HG03039 (cell line): ENCODE data around the gene MMP15.

ENCODE experiments used
- ATAC-seq: cut with Tn5 transposase; IDR thresholded peaks from one replicate; pipeline ENCODE4 v1.9.1; 2021; ENCODE audit warnings: mild to moderate bottlenecking, moderate library complexity; ENCODE audit not compliant: unreplicated experiment

Gene MMP15

DNA sequence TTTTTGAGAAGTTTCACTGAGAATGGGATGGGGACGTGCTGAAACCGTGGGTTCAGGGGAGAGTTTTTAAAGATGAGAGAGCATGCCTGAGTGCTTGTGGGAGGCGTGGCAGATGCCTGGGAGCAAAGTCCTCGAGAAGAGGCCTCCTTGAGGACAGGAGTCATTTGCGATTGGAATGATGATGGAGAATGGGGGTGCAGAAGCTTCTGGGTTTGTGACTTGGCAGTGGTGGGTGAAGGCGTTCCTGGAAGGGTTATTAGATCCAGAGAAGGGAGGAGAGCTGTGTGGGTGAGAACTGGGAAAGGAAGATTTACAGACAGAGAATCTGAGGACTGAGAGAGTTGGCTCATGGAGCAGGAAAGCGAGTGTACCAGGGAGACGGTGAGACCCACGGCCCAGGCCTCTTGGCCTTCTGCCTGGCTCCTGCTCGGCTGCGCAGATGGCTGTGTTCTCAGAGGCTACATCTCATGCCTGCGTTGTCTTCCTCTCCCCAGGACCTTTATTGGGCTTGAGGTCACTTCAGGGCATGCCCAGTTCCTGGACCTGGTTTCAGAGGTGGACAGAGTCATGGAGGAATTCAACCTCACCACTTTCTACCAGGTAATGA, 8.6 kb upstream of the MMP15 start:
- no peak for ATAC-seq

DNA sequence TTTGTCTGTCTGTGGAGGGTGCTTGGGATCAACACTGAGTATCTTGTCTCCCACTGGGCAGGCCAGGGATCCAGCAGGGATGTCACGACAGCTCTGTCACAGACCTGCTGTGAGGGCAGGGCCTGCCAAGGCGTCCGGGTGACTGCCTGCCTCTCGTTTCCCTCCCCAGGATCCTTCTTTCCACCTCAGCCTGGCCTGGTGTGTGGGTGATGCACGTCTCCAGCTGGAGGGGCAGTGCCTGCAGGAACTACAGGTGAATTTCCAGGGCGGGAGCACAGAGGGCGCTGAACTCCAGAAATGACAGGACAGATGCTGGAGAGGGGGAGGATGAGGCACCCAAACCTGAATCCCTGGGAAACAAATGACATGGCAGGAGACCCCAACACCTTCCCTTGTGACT, 6.8 kb upstream of the MMP15 start:
- ATAC-seq: no peak

DNA sequence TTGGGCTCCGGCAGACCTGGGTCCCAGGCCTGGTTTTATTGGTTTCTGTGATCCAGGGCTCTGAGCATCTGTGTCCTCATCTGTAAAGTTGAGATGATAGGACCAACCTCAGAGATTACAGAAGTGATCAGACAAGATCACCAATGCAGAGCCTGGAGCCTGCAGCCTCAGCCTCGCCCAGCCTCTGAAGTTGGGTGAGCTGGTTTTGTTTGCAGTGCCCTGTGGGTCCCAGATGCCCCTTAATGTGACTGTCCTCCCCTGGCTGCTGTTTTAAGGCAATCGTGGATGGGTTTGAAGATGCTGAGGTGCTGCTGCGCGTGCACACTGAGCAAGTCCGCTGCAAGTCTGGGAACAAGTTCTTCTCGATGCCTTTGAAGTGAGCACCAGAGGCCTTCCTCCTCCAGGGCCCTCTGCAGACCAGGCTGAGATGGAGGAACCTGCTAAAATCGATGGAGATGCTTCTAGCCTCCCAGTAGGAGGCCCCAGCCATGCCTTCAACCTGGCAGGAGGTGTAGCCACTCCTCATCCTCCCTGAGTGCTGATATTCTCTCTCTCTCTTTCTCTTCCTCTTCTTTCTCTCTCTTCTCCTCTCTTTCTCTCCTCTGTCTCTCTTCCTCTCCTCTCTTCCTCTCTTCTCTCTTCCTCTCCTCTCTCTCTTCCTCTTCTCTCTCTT, 5.6 kb upstream of the MMP15 start:
- no peak for ATAC-seq

- no peak for ATAC-seq
These were observed 4.7 kb upstream of the MMP15 start for GRCh38 chr16:58020628-58021521.

GRCh38 chr16:58021661-58022551, 3.6 kb upstream of the MMP15 start:
- ATAC-seq: no peak

GRCh38 chr16:58022601-58023371, 2.8 kb upstream of the MMP15 start:
- ATAC-seq: no peak

GRCh38 chr16:58024486-58025350, 836 bp upstream of the MMP15 start:
- no peak for ATAC-seq

- ATAC-seq: no peak
These were observed 668 bp downstream of the MMP15 start for GRCh38 chr16:58026139-58026704.

DNA sequence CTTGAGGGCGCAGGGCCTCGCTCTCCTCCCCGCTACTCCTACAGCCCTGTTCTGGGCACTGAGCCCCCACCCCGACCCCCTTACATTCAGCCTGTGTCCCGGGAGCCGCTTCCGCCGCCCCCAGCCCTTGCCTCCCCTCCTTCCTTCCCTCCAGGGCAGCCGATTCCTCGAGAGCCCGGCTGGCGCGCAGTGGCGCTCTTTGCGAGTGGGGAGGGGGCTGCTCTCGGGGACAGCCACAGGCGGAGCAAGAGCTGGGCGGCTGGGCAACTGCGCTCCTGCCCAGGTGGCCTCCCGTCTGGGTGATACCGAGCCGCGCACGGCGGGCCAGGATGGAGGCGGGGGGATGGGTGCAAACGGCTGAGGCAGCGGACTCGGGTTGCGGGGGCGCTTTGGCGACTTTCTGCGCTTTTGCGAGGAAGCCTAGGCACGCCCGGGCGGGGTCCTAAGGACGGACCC, 1.2 kb downstream of the MMP15 start:
- no peak for ATAC-seq

DNA sequence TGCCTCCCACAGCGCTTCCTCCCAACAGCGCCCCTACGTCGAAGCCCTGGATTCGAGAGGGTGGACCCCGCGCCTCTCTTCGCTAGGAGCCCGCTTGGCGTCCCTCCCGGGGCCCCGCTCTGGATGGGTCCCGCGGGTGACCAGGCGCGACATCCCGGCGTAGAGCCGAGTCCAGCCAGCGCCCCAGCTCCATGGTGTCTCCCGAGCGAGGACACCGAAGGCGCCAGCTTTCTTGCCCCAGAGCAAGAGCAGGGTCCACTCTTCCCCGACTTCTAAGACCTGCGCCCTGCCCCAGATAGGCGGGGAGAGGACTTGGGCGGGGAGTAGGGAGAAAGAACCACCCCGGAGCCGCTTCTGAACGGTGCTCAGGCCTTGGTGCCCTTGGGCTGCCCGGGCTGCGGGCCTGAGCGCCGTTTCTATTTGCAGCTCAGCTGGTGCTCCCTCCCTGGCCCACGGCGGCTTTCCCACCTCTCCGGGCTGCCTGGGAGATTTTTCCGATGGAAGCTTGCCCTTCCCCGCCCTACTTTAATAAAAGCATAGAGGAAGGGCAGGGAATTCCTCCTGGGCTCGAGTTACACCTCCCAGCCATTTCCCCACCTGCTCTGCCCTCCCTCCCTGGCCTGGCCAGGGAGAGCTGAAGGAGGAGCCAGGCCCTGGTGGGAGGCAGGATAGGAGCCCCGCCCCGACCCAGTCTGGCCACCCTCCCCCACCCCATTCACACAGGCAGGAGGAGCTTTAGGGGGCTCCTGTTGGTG, 1.8 kb downstream of the MMP15 start:
- ATAC-seq: no peak

- ATAC-seq: no peak
These were observed 2.4 kb downstream of the MMP15 start for GRCh38 chr16:58027916-58028455.

GRCh38 chr16:58028541-58029070, 3.1 kb downstream of the MMP15 start:
- no peak for ATAC-seq

DNA sequence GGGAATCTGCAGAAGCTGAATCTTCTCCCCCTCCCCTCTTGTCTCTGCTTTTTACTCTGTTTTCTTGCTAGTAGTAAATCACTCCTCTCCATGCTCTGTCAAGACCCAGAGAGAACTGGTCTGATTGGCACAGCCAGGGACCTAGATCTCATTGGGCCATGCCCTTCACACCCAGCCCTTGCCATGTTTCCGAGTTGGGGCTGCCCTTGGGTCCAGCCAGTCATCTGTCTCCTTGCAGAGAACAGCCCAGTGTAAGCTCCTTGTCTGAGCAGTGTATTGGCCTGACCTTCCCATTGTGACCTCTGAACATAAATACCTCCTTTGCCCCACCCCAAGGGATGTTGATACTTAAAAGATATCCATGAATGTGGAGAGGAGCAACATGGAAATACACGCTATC, 3.9 kb downstream of the MMP15 start:
- no peak for ATAC-seq

- no peak for ATAC-seq
These were observed 4.7 kb downstream of the MMP15 start for GRCh38 chr16:58030136-58030840.

DNA sequence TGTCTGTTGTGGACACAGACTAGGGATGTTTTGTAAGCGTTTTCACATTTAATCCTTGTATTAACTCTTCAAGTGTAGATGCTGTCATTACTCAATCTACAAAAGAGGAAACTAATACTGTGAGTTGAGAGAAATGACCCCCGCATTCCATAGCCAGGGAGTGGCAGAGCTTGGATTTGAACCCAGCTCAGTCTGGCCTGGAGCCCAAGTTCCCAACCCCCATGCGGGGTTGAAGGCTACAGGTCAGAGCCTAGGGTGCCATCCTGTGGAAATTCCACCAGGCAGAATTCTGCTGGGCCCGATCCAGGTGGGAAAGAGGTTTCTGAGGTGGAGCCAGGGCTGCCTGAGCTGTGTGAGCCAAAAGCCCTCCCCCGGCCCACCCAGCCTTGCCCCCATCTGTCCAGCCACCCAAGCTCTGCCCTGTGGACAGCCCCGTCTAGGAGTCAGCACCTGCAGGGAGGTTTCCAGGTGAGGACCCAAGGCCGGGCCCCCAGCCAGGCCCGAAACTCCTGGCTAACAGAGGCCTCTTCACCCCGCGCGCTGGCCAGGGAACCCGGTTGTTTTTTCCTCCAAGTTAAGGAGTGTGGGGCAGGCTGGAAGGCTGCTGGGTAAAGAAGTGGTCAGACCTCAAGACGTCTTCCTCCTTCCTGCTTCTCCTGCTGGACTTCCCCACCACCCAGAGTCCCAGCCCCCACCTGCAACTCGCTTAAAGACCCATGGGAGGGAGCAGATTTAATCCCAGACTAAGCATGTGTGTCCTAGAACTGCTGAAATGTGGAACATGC, 5.7 kb downstream of the MMP15 start:
- ATAC-seq: no peak

- no peak for ATAC-seq
These were observed 7.2 kb downstream of the MMP15 start for GRCh38 chr16:58032710-58033293.
